ENCODE results near the gene SEMA4D. TPM values are rescaled to one million over a fixed set of nuclear protein-coding genes. Genes with fewer than 3 reads are reported as not detected.

Gene SEMA4D
- total and polyA plus RNA-seq, 10 donors, result 23.0 to 193 (median 157) TPM

DNA sequence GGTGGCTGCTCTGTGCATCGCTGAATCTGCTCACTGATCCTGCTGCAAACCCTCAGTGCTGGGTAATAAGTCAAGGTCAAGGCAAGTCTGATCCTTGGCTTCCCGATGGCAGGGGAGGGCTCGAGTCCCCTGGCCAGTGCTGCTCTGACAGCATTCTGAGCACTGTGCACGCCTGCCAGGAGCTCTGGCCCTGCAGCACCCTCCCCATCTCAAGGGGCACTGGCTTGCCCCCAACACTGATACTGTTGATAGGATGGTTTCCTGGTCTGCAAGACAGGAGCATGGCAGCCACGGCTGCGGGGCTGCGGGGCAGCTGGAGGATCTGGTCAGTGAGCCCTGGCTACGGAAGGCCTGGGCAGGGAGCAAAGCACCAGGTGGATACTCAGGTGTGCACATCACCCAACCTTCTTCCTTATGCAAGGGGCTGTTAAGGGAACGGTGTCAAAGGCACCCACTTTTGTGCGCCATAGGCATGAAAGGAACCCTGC lies 107.8 kb downstream of the SEMA4D start:
- DNase-seq, result no peak
- H3K27me3 ChIP-seq (replicated peaks in 1 of 7), result no peaks in the 10 kb centered on the region
- H3K27ac ChIP-seq, result peak overlapping the region in 5 of 8 donors; percentile 14 to 91 (median 89)
- intact Hi-C loops (cut with DNase I; ENCODE audit: low total_unique reads), result no loop called here
- H3K36me3 ChIP-seq, result peaks cover 0 to 100% (median 98%) of the 10 kb centered on the region in 6 donors
- H3K9me3 ChIP-seq, result no peaks in the 10 kb centered on the region
- TF ChIP-seq POLR2AphosphoS5 (IDR thresholded peaks at IDR 0.05) (peak in 2 of 3 donors; percentile 19 to 66), POLR2A (IDR thresholded peaks at IDR 0.05) (no peak)
- TF ChIP-seq, protein P1, sequence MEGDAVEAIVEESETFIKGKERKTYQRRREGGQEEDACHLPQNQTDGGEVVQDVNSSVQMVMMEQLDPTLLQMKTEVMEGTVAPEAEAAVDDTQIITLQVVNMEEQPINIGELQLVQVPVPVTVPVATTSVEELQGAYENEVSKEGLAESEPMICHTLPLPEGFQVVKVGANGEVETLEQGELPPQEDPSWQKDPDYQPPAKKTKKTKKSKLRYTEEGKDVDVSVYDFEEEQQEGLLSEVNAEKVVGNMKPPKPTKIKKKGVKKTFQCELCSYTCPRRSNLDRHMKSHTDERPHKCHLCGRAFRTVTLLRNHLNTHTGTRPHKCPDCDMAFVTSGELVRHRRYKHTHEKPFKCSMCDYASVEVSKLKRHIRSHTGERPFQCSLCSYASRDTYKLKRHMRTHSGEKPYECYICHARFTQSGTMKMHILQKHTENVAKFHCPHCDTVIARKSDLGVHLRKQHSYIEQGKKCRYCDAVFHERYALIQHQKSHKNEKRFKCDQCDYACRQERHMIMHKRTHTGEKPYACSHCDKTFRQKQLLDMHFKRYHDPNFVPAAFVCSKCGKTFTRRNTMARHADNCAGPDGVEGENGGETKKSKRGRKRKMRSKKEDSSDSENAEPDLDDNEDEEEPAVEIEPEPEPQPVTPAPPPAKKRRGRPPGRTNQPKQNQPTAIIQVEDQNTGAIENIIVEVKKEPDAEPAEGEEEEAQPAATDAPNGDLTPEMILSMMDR (IDR thresholded peaks at IDR 0.05 in 8 of 11, conservative IDR thresholded peaks at IDR 0.05 in 3 of 11), result no peak
- WGBS, 5 donors, result 85 to 94% (median 90%) methylated on average over 10 of the region's 10 CpGs
- no peak overlapping the region for H3K4me3 ChIP-seq
- peaks cover 3 to 42% (median 32%) of the 10 kb centered on the region in 6 donors for H3K4me1 ChIP-seq

DNA sequence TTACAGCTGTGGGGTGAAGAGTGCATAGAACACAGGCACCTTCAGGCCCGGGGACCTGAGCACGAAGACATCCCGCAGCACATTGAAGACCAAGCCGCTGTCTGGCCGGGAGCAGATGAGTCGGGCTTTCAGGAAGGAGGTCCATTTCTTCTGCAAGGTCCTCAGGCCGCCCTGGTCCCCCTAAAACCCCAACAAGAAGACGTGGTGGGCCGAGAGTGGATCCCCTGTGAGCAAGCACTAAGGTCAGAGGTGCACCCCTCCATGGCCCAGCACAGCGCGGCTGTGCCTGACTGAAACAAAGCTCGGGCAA lies 109.1 kb downstream of the SEMA4D start:
- 95 to 100% (median 95%) methylated on average over 4 to 12 of the region's 12 CpGs for WGBS, 5 donors
- intact Hi-C loops (cut with DNase I; ENCODE audit: low total_unique reads), result no loop called here
- peak overlapping the region in 7 of 8 donors; percentile 58 to 91 (median 85) for H3K27ac ChIP-seq

DNA sequence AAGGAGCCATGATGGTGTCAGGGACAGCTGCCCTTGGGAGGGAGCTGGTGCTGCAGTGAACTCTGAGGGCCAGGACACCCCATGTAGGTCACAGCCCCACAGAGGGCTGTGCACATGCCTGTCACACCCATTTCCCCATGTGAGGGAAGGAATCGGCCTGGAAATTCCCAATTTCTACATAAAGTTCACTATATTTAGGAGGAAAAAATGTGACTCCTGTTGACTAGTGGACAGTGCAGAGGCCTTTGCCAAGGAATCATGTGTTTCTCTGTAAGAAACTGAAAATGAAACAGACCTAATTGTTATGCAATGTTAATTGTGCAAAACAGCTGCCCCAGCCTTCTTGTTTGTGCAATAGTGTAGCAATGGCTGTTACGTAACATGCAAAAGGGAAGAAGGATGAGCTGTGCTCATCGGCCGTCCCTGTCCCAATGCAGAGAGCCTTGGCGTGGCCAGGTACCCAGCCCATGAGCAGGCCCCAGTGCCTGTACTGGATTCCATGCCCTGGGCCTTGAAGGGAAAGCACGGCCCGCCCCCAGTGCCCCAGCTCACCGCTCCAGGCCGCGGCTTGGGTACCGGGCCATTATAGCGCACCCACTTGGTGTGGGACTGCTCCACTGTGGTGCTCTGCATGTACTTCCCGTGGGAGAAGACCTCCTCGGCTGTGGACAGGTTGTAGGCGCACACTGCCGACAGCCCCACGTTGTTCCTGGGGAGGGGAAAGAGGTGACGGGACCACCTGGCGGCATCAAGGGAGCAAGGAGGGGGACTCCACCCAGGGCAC lies 109.6 kb downstream of the SEMA4D start:
- peak in 1 of 3 donors; percentile 45 for TF ChIP-seq POLR2A (IDR thresholded peaks at IDR 0.05)
- peak; percentile 62 to 90 (median 79) for TF ChIP-seq POLR2AphosphoS5 (IDR thresholded peaks at IDR 0.05)
- TF ChIP-seq, protein P1 (IDR thresholded peaks at IDR 0.05 in 8 of 11, conservative IDR thresholded peaks at IDR 0.05 in 3 of 11), result peak in 1 of 11 experiments; percentile 10
- H3K9me3 ChIP-seq, result no peaks in the 10 kb centered on the region
- peak overlapping the region in 1 of 8 donors; percentile 48 for H3K4me3 ChIP-seq
- 60 to 86% (median 70%) methylated on average over 10 to 19 of the region's 19 CpGs for WGBS, 5 donors
- intact Hi-C loops (cut with DNase I; ENCODE audit: low total_unique reads), result no loop called here
- peak overlapping the region; percentile 15 to 91 (median 84) for H3K27ac ChIP-seq
- DNase-seq, result peak; percentile 91
- no peaks in the 10 kb centered on the region for H3K27me3 ChIP-seq (replicated peaks in 1 of 7)
- peaks cover 0 to 100% (median 99%) of the 10 kb centered on the region in 6 donors for H3K36me3 ChIP-seq
- peaks cover 3 to 48% (median 32%) of the 10 kb centered on the region in 6 donors for H3K4me1 ChIP-seq

More for the DNA sequence above, 109.1 kb downstream of the SEMA4D start:
- no peak for DNase-seq
- Histone ChIP-seq H3K4me3 (peak overlapping the region in 1 of 8 donors; percentile 48), H3K27me3 (replicated peaks in 1 of 7) (no peaks in the 10 kb centered on the region), H3K36me3 (peaks cover 0 to 100% (median 99%) of the 10 kb centered on the region in 6 donors), H3K4me1 (peaks cover 3 to 42% (median 31%) of the 10 kb centered on the region in 6 donors), H3K9me3 (no peaks in the 10 kb centered on the region)
- TF ChIP-seq, protein P1 (IDR thresholded peaks at IDR 0.05 in 8 of 11, conservative IDR thresholded peaks at IDR 0.05 in 3 of 11), result no peak
- TF ChIP-seq POLR2A (IDR thresholded peaks at IDR 0.05), result no peak
- no peak for TF ChIP-seq POLR2AphosphoS5 (IDR thresholded peaks at IDR 0.05)

All from spleen (tissue), 11 donors.